ENCODE results near the gene MYO5B. TPM values are rescaled to one million over a fixed set of nuclear protein-coding genes. Genes with fewer than 3 reads are reported as not detected.
A peak's percentile ranks its signal among the peaks of the same experiment; 100 is the strongest.

The MYO5B gene
- total RNA-seq, 1 donor from 2014 or later, result 39.1 TPM

GRCh38 chr18:50199921-50200320 is 5.0 kb upstream of the MYO5B start:
- DNase-seq (ENCODE audit: low spot score, unreplicated experiment), result no peak
- Mint-ChIP-seq H3K36me3 (ENCODE audit: insufficient read depth) (no peaks in the 10 kb centered on the region), H3K4me3 (ENCODE audit: low read depth) (no peak overlapping the region), H3K27ac (no peak overlapping the region), H3K27me3 (peaks cover 53% of the 10 kb centered on the region), H3K4me1 (ENCODE audit: low read depth) (peaks cover 3% of the 10 kb centered on the region), H3K9me3 (ENCODE audit: low read depth) (no peaks in the 10 kb centered on the region)
- TF ChIP-seq, protein P1, sequence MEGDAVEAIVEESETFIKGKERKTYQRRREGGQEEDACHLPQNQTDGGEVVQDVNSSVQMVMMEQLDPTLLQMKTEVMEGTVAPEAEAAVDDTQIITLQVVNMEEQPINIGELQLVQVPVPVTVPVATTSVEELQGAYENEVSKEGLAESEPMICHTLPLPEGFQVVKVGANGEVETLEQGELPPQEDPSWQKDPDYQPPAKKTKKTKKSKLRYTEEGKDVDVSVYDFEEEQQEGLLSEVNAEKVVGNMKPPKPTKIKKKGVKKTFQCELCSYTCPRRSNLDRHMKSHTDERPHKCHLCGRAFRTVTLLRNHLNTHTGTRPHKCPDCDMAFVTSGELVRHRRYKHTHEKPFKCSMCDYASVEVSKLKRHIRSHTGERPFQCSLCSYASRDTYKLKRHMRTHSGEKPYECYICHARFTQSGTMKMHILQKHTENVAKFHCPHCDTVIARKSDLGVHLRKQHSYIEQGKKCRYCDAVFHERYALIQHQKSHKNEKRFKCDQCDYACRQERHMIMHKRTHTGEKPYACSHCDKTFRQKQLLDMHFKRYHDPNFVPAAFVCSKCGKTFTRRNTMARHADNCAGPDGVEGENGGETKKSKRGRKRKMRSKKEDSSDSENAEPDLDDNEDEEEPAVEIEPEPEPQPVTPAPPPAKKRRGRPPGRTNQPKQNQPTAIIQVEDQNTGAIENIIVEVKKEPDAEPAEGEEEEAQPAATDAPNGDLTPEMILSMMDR (IDR thresholded peaks at IDR 0.05; ENCODE audit: unreplicated experiment), result no peak

DNA sequence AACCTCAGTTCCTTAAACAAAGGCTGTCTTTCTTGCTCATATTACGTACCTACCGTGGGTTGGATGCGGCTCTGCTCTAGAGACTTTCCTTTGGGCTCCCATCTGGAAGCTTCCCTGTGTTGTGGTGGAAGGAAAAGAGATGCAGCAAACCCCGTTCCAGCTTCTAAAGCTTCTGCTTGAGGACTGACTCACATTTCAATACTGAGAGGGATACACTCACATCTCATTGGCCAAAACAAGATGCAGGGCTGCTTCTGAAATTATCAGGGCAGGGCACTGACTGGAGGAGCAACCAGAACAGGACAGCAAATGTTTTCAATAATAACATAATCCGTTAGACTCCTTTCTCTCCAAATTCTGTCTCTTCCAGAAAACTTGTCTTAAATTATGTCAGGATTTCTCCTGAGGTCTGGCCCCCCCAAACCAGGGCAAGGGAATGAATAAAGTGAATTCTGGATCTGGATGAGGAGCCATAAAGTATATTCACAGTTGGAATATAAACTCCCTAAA is 4.5 kb upstream of the MYO5B start:
- Mint-ChIP-seq H3K36me3 (ENCODE audit: insufficient read depth) (no peaks in the 10 kb centered on the region), H3K27ac (no peak overlapping the region), H3K4me3 (ENCODE audit: low read depth) (no peak overlapping the region), H3K4me1 (ENCODE audit: low read depth) (peaks cover 3% of the 10 kb centered on the region), H3K9me3 (ENCODE audit: low read depth) (no peaks in the 10 kb centered on the region), H3K27me3 (peaks cover 52% of the 10 kb centered on the region)
- DNase-seq (ENCODE audit: low spot score, unreplicated experiment), result no peak
- TF ChIP-seq, protein P1 (IDR thresholded peaks at IDR 0.05; ENCODE audit: unreplicated experiment), result no peak

- peaks cover 57% of the 10 kb centered on the region for H3K27me3 Mint-ChIP-seq
- TF ChIP-seq, protein P1 (IDR thresholded peaks at IDR 0.05; ENCODE audit: unreplicated experiment), result no peak
- peak overlapping the region; percentile 34 for H3K4me3 Mint-ChIP-seq (ENCODE audit: low read depth)
Observed at GRCh38 chr18:50196261-50196660, 1.3 kb upstream of the MYO5B start.

DNA sequence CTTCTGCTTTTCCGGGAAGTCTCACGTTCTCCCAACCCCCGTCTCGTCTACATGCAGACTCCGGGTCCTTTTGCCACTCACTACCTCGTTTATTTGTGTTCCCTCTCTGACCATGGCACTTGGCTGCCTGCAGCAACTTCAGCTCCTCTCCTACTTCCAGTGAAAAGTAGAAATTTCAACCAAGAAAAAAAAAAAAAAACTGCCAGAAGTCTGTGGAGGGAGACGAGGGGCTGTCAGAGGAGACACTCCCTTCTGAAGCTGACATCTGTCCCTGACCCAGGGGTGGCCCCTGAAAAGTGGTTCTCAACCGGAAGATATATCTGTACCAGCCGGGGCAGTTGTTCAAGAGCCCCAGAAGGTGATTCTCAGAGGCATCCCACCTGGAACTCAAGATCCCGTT is 742 bp upstream of the MYO5B start:
- Mint-ChIP-seq H3K36me3 (ENCODE audit: insufficient read depth) (no peaks in the 10 kb centered on the region), H3K27ac (peak overlapping the region; percentile 74), H3K9me3 (ENCODE audit: low read depth) (no peaks in the 10 kb centered on the region), H3K4me3 (ENCODE audit: low read depth) (peak overlapping the region; percentile 64), H3K4me1 (ENCODE audit: low read depth) (peaks cover 11% of the 10 kb centered on the region), H3K27me3 (peaks cover 59% of the 10 kb centered on the region)
- no peak for DNase-seq (ENCODE audit: low spot score, unreplicated experiment)
- TF ChIP-seq, protein P1 (IDR thresholded peaks at IDR 0.05; ENCODE audit: unreplicated experiment), result no peak

More at GRCh38 chr18:50196261-50196660, 1.3 kb upstream of the MYO5B start:
- no peaks in the 10 kb centered on the region for H3K36me3 Mint-ChIP-seq (ENCODE audit: insufficient read depth)
- H3K4me1 Mint-ChIP-seq (ENCODE audit: low read depth), result peaks cover 11% of the 10 kb centered on the region
- no peak for DNase-seq (ENCODE audit: low spot score, unreplicated experiment)
- no peaks in the 10 kb centered on the region for H3K9me3 Mint-ChIP-seq (ENCODE audit: low read depth)
- no peak overlapping the region for H3K27ac Mint-ChIP-seq

GRCh38 chr18:50193796-50194630 is 934 bp downstream of the MYO5B start:
- peak overlapping the region; percentile 86 for H3K4me3 Mint-ChIP-seq (ENCODE audit: low read depth)
- TF ChIP-seq, protein P1 (IDR thresholded peaks at IDR 0.05; ENCODE audit: unreplicated experiment), result no peak
- peak; percentile 27 for DNase-seq (ENCODE audit: low spot score, unreplicated experiment)
- no peaks in the 10 kb centered on the region for H3K36me3 Mint-ChIP-seq (ENCODE audit: insufficient read depth)
- peaks cover 55% of the 10 kb centered on the region for H3K27me3 Mint-ChIP-seq
- H3K4me1 Mint-ChIP-seq (ENCODE audit: low read depth), result peaks cover 11% of the 10 kb centered on the region
- H3K9me3 Mint-ChIP-seq (ENCODE audit: low read depth), result no peaks in the 10 kb centered on the region
- H3K27ac Mint-ChIP-seq, result peak overlapping the region; percentile 19

Data from progenitor cell of endocrine pancreas (in vitro differentiated cells).